IMR-90 (cell line): Measurements from ENCODE around the gene SLC38A5.

Experiments used
- BHLHE40 ChIP-seq: fragments of 150-350 bp; IDR thresholded peaks from 2 replicates; pipeline ENCODE4 v1.6.1; 2016; ENCODE audit warnings: mild to moderate bottlenecking, low read depth, low read length
- CHD1 ChIP-seq: IDR thresholded peaks from 2 replicates; pipeline ENCODE4 v1.6.1; 2012; ENCODE audit warnings: low read depth, low read length, improper control_type of control experiment
- FOS ChIP-seq: fragments of 150-350 bp; IDR thresholded peaks from 2 replicates; pipeline ENCODE4 v1.6.1; 2016; ENCODE audit warnings: low read depth, low read length
- MAFK ChIP-seq: IDR thresholded peaks from 2 replicates; pipeline ENCODE4 v1.6.1; 2012; ENCODE audit warnings: low read depth, low read length, improper control_type of control experiment
- POLR2A ChIP-seq: IDR thresholded peaks from 2 replicates; pipeline ENCODE4 v1.6.1; 2012; ENCODE audit warnings: mild to moderate bottlenecking, low read depth, low read length
- TF ChIP-seq, protein P1 (sequence below): conservative IDR thresholded peaks from 2 replicates; pipeline ENCODE4 v1.5.1; 2012; ENCODE audit warnings: mild to moderate bottlenecking, low read depth, low read length, improper control_type of control experiment

DNA sequence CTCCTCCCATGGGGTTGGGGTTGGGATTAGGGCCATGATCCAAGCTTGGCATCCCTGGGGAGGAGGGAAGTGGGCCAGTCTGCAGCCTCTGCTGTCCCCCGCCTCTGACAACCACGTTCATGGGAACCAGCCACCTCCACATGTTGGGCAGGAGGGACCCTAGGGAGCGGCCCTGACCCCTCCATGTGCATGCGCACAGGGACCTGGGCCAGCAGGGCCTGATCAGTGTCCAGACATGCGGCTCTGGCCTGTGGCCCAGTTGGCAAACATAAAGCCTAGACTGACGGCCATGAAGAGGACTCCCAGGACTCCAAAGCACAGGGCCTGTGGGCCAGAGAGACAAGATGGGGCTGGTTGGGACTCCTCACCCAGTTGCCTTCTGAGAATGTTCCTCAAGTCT is 11.3 kb downstream of the SLC38A5 start:
- TF ChIP-seq MAFK (no peak), FOS (no peak), POLR2A (no peak), BHLHE40 (no peak), CHD1 (no peak)
- TF ChIP-seq, protein P1, sequence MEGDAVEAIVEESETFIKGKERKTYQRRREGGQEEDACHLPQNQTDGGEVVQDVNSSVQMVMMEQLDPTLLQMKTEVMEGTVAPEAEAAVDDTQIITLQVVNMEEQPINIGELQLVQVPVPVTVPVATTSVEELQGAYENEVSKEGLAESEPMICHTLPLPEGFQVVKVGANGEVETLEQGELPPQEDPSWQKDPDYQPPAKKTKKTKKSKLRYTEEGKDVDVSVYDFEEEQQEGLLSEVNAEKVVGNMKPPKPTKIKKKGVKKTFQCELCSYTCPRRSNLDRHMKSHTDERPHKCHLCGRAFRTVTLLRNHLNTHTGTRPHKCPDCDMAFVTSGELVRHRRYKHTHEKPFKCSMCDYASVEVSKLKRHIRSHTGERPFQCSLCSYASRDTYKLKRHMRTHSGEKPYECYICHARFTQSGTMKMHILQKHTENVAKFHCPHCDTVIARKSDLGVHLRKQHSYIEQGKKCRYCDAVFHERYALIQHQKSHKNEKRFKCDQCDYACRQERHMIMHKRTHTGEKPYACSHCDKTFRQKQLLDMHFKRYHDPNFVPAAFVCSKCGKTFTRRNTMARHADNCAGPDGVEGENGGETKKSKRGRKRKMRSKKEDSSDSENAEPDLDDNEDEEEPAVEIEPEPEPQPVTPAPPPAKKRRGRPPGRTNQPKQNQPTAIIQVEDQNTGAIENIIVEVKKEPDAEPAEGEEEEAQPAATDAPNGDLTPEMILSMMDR, result no peak
